K562 (cell line): Measurements from ENCODE around the gene CCDC33. TPM values are rescaled to one million over a fixed set of nuclear protein-coding genes. Genes with fewer than 3 reads are reported as not detected.

Experiments used
- ATAC-seq: fragments of 200-7000 bp; cut with Tn5 transposase; 3 replicates; pipeline ENCODE4 v1.9.1; 2020; ENCODE audit warnings: moderate library complexity
- BruUV-seq: library from RNA; stranded (reverse); fragments of 400-500 nt; replicated peaks from 2 replicates; lab custom pipeline; 2021; lab: Mats Ljungman, UMichigan
- CTCF ChIA-PET: fragments of 300-600 bp; formaldehyde crosslinking; extraction: SDS; loops from one replicate; lab custom pipeline; 2021; ENCODE audit warnings: low intra/inter-chr PET ratio; lab: Yijun Ruan, JAX
- POLR2A ChIA-PET: fragments of 300-600, 350-650 bp; sonication (Branson Sonifier 250); formaldehyde crosslinking; extraction: SDS; loops from one replicate; lab custom pipeline; 2021; ENCODE audit warnings: antibody characterized with exemption, inconsistent platforms; lab: Yijun Ruan, JAX
- DNase-seq, 4 experiments: peaks; one replicate each; pipeline versions ENCODE4 v3.0.0 to v3.0.0-alpha.2; 2011 to 2018; ENCODE audit warnings: low spot score in 3 of 4, mixed read lengths in 3 of 4; ENCODE audit errors: extremely low read depth in 1 of 4
- FAIRE-seq: peaks from 2 replicates; lab custom pipeline; 2011; peaks lifted over from hg19 to GRCh38; lab: Jason Lieb, UNC
- H2AFZ ChIP-seq: 2 replicates; pipeline ENCODE4 v1.6.0; 2011; ENCODE audit warnings: low read depth, low read length, control low read depth, inconsistent platforms
- H3K27ac ChIP-seq: fragments of 200-600 bp; 3 replicates; pipeline ENCODE4 v1.8.0; 2011; ENCODE audit warnings: low read depth, mild to moderate bottlenecking, control low read depth, inconsistent platforms, low read length, moderate library complexity, mixed read lengths; ENCODE audit errors: extremely low read depth
- H3K27me3 ChIP-seq, 2 experiments: fragments of 300-600 bp in 1 of 2; 2 replicates in 1 of 2; 3 replicates in 1 of 2; pipeline versions ENCODE4 v1.6.0 to v1.8.0; 2011; ENCODE audit warnings: inconsistent platforms in 2 of 2, low read length in 2 of 2, mild to moderate bottlenecking in 1 of 2, mixed read lengths in 1 of 2, moderate library complexity in 1 of 2; ENCODE audit not compliant: control insufficient read depth in 2 of 2, insufficient read depth in 2 of 2
- H3K36me3 ChIP-seq: fragments of 300-600 bp; 3 replicates; pipeline ENCODE4 v1.8.0; 2011; ENCODE audit warnings: mild to moderate bottlenecking, low read length, inconsistent platforms; ENCODE audit not compliant: control insufficient read depth, insufficient read depth
- H3K4me1 ChIP-seq, 2 experiments: fragments of 200-600 bp in 1 of 2; replicated peaks in 1 of 2; 2 replicates in 1 of 2; 3 replicates in 1 of 2; pipeline versions ENCODE4 v1.5.1 to v1.8.0; 2011; ENCODE audit warnings: inconsistent platforms in 2 of 2, low read length in 2 of 2, mild to moderate bottlenecking in 1 of 2, mixed read lengths in 1 of 2, moderate library complexity in 1 of 2; ENCODE audit not compliant: control insufficient read depth in 2 of 2, insufficient read depth in 2 of 2
- H3K4me2 ChIP-seq: 2 replicates; pipeline ENCODE4 v1.6.1; 2011; ENCODE audit warnings: low read length, control low read depth, inconsistent platforms, mixed read lengths; ENCODE audit not compliant: insufficient read depth
- H3K4me3 ChIP-seq: fragments of 200-600 bp; sonication (generic), shearing (Covaris generic); 2 replicates; pipeline ENCODE4 v1.5.1; 2016; ENCODE audit warnings: control low read depth, inconsistent platforms
- H3K79me2 ChIP-seq: fragments of 200-600 bp; 3 replicates; pipeline ENCODE4 v1.8.0; 2011; ENCODE audit warnings: low read length, inconsistent platforms; ENCODE audit not compliant: control insufficient read depth, insufficient read depth
- H3K9ac ChIP-seq, 2 experiments: 2 replicates each; pipeline versions ENCODE4 v1.6.0 to v1.6.1; 2011; ENCODE audit warnings: low read depth in 2 of 2, low read length in 2 of 2, control low read depth in 1 of 2, inconsistent platforms in 1 of 2, mild to moderate bottlenecking in 1 of 2, mixed read lengths in 1 of 2; ENCODE audit not compliant: insufficient read depth in 1 of 2
- H3K9me1 ChIP-seq: one replicate; pipeline ENCODE4 v1.6.0; 2011; ENCODE audit warnings: inconsistent platforms, mild to moderate bottlenecking, low read length, moderate library complexity; ENCODE audit not compliant: control insufficient read depth, insufficient read depth
- H3K9me3 ChIP-seq: replicated peaks from 2 replicates; pipeline ENCODE4 v1.5.1; 2011; ENCODE audit warnings: low read depth, low read length, inconsistent platforms; ENCODE audit not compliant: control insufficient read depth, insufficient read depth
- H4K20me1 ChIP-seq: replicated peaks from 2 replicates; pipeline ENCODE4 v1.6.1; 2011; ENCODE audit warnings: low read length, inconsistent platforms, mixed read lengths; ENCODE audit not compliant: control insufficient read depth, insufficient read depth
- ATF3 ChIP-seq, 2 experiments: fragments of 450-650 bp in 1 of 2; sonication (generic) in 1 of 2; formaldehyde crosslinking in 1 of 2; IDR thresholded peaks in 1 of 2; conservative IDR thresholded peaks in 1 of 2; 2 replicates each; pipeline versions ENCODE4 v1.6.1 to v1.8.1; 2016 to 2023; ENCODE audit warnings: mild to moderate bottlenecking in 2 of 2, moderate library complexity in 2 of 2, inconsistent platforms in 1 of 2, missing genetic modification reagents in 1 of 2
- CEBPG ChIP-seq, 3 experiments: fragments of 200-800 bp in 1 of 3; sonication (Bioruptor generic) in 1 of 3; sonication (generic) in 1 of 3; formaldehyde crosslinking in 1 of 3; IDR thresholded peaks in 2 of 3; conservative IDR thresholded peaks in 1 of 3; 2 replicates each; pipeline versions ENCODE4 v1.6.1 to v1.8.0; 2016 to 2022; ENCODE audit warnings: missing compliant biosample characterization in 2 of 3, missing genetic modification characterization in 2 of 3, mild to moderate bottlenecking in 1 of 3, missing genetic modification reagents in 1 of 3
- FOSL1 ChIP-seq: fragments of 200-800 bp; sonication (Bioruptor generic); conservative IDR thresholded peaks from 2 replicates; pipeline ENCODE4 v1.6.1; 2016; ENCODE audit warnings: missing genetic modification characterization, missing compliant biosample characterization
- GABPA ChIP-seq: fragments of 200-800 bp; sonication (Bioruptor generic); conservative IDR thresholded peaks from 2 replicates; pipeline ENCODE4 v1.6.1; 2016; ENCODE audit warnings: low read depth, missing genetic modification characterization, missing compliant biosample characterization
- HNRNPUL1 ChIP-seq: fragments of 200-400 bp; formaldehyde crosslinking; IDR thresholded peaks from 2 replicates; pipeline ENCODE4 v1.6.1; 2017; ENCODE audit warnings: low read length
- KLF1 ChIP-seq: fragments of 450-650 bp; IDR thresholded peaks from 2 replicates; pipeline ENCODE4 v1.6.1; 2016; ENCODE audit warnings: missing genetic modification characterization, missing compliant biosample characterization
- STAT5B ChIP-seq: fragments of 250-450 bp; sonication (Bioruptor Pico); IDR thresholded peaks from 2 replicates; pipeline ENCODE4 v1.8.0; 2021; ENCODE audit warnings: mild to moderate bottlenecking, inconsistent platforms
- ZNF444 ChIP-seq: fragments of 250-450 bp; sonication (Bioruptor Pico); IDR thresholded peaks from 2 replicates; pipeline ENCODE4 v1.4.0; 2020; ENCODE audit warnings: mild to moderate bottlenecking, moderate library complexity
- WGBS: fragments of 100-300 bp; shearing (Covaris generic); methylation state at CpG from one replicate; pipeline ENCODE4 v1.1.6; 2016; ENCODE audit warnings: low coverage, mixed read lengths; ENCODE audit not compliant: insufficient coverage; ENCODE audit errors: missing lambda C conversion rate; 5-methylcytosine and 5-hydroxymethylcytosine counted together
- in situ Hi-C: fragments of 300-500 bp; cut with MboI; formaldehyde crosslinking; loops from 4 replicates; pipeline ENCODE4 v1.15.0; 2018; ENCODE audit warnings: inconsistent platforms, mixed read lengths
- intact Hi-C: fragments of 100-400 bp; cut with micrococcal nuclease; formaldehyde crosslinking; loops from 2 replicates; pipeline ENCODE4 v1.14.2; 2022
- polyA plus RNA-seq, 8 experiments: library from polyadenylated mRNA; depleted of rRNA in 4 of 8; stranded (reverse) in 5 of 8; unstranded in 3 of 8; fragments of >200 nt; fragmentation: Nextera tagmentation in 2 of 8; fragmentation: Illumina TruSeq in 1 of 8; extraction: Ambion mirVana in 2 of 8; extraction: Trizol in 1 of 8; gene quantifications; 2 replicates each; pipeline versions ENCODE4 v1.2.1 to v1.2.3, GENCODE V29; 2011 to 2014; ENCODE audit warnings: inconsistent platforms in 1 of 8, missing spikeins in 1 of 8
- total RNA-seq, 7 experiments: library from RNA; depleted of rRNA in 6 of 7; stranded (reverse); fragments of >200 nt in 6 of 7; fragmentation: Illumina TruSeq in 2 of 7; extraction: Trizol in 2 of 7; gene quantifications; 2 replicates each; pipeline versions ENCODE4 v1.2.1 to v1.2.3, GENCODE V29; 2011 to 2021; ENCODE audit warnings: low replicate concordance in 1 of 7
- TF ChIP-seq, protein P1 (sequence below): fragments of 450-650 bp; formaldehyde crosslinking; IDR thresholded peaks from 2 replicates; pipeline ENCODE4 v1.4.0; 2022; ENCODE audit warnings: missing genetic modification characterization
- TF ChIP-seq, protein P2 (sequence below), 2 experiments: fragments of 450-650 bp in 1 of 2; IDR thresholded peaks; 2 replicates each; pipeline ENCODE4 v1.6.1; 2011 to 2017; ENCODE audit warnings: low read depth in 2 of 2, antibody characterized with exemption in 1 of 2, borderline replicate concordance in 1 of 2, low read length in 1 of 2, mild to moderate bottlenecking in 1 of 2, mixed read lengths in 1 of 2; ENCODE audit not compliant: control insufficient read depth in 1 of 2

The CCDC33 gene
- total and polyA plus RNA-seq, 9 of the 15 experiments (the other 6 are each of a cell fraction or from before 2014, with no cell fraction given): 0.08 to 1.1 (median 0.15) TPM; not detected in 4

DNA sequence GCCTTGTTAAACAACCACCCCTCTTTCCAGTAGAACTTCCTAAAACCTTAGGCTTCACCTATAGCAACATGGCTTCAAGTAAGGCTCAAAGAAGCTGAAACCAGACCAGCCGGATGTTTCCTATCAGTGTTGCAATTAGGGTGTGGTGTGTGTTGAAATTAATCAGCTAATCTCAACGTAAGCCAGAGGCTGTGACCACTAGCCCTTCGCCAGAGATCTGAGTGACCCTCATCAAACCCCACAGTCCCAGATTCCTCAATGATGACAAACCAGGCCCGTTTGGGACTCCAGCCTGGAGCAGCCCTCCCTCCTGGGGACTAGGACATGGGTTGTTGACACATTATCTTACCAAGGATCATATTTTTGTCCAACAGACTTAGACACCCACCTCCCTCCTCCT lies 104.0 kb downstream of the CCDC33 start (continued):
- 0 out of 2 replicates have a peak, but pooled peaks have one; percentile 47 for TF ChIP-seq KLF1 (tag)
- 0 out of 2 replicates have a peak, but pooled peaks have one; percentile 41 for TF ChIP-seq GABPA (tag)
- TF ChIP-seq, protein P1, sequence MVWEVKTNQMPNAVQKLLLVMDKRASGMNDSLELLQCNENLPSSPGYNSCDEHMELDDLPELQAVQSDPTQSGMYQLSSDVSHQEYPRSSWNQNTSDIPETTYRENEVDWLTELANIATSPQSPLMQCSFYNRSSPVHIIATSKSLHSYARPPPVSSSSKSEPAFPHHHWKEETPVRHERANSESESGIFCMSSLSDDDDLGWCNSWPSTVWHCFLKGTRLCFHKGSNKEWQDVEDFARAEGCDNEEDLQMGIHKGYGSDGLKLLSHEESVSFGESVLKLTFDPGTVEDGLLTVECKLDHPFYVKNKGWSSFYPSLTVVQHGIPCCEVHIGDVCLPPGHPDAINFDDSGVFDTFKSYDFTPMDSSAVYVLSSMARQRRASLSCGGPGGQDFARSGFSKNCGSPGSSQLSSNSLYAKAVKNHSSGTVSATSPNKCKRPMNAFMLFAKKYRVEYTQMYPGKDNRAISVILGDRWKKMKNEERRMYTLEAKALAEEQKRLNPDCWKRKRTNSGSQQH (CRISPR knock-in tag): no peak
- TF ChIP-seq CEBPG (CRISPR knock-in tag; IDR thresholded peaks at IDR 0.05): no peak
- TF ChIP-seq CEBPG (tag; conservative IDR thresholded peaks at IDR 0.05 in 1 of 2, IDR thresholded peaks at IDR 0.05 in 1 of 2): peak; percentile 70 to 78
- TF ChIP-seq ZNF444 (CRISPR knock-in tag): no peak

DNA sequence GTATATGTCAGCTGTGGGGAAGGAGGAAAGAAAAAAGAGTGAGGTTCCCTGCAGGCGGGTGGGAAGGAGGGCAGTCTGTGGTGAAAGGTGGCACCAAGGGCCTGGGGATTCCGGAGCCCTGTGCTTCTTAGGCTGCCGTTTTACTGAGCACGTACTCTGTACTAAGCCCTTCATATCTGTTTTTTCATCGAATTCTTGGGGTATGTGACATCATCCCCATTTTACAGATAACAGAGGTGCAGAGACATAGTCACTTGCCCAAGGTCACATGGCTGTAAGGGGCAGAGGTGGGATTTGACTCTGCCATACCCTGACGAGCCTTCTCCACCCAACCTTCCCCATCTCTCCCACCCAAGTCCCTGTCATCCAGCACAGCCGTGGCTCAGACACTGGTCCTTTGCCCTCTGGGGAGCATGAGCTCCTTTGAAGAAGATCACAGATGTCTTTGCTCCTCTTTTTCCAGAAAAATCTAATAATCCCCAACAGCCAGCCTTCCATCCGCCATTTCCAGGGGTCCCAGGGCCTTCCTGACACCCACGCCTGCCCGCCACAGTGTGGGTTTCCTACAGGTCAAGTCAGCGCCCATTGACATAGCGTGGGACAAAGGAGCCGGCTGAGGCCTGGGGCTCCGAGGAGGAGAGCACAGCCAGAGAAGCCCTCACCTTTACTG lies 107.1 kb downstream of the CCDC33 start:
- WGBS: under 1% methylated on average over 14 of the region's 14 CpGs
- Histone ChIP-seq H3K4me2 (no peak overlapping the region), H3K27me3 (peaks cover 25 to 73% of the 10 kb centered on the region in 2 experiments), H3K79me2 (no peaks in the 10 kb centered on the region), H3K4me3 (no peak overlapping the region), H3K9me1 (no peaks in the 10 kb centered on the region), H3K36me3 (no peaks in the 10 kb centered on the region), H4K20me1 (peaks cover 5% of the 10 kb centered on the region; the same call in 1 of the 2 replicates), H3K27ac (no peak overlapping the region), H2AFZ (no peak overlapping the region), H3K4me1 (peaks cover 0 to 5% of the 10 kb centered on the region in 2 experiments; a peak in 2 of 5 replicates), H3K9ac (peak overlapping the region in 1 of 2 experiments; percentile 65; a peak in 2 of 4 replicates), H3K9me3 (no peaks in the 10 kb centered on the region)
- FAIRE-seq (no peak), ATAC-seq (no peak), DNase-seq (no peak)
- in situ Hi-C loops (loop anchor here (25.0 kb wide), 1 partner anchor 944 kb away; the partner anchor contains the start of gene GOLGA6D), intact Hi-C loops (no loop called here)
- POLR2A ChIA-PET: interaction anchor here (0.6 to 1.1 kb wide), 3 partner anchors 25 to 79 kb away, joined by 3 to 4 read pairs (median 3); no protein-coding TSS in a partner anchor
- BruUV-seq: no TSS peak
- CTCF ChIA-PET: no interaction called here
- peak; percentile 32; the same call in 1 of the 2 replicates for TF ChIP-seq ATF3 (IDR thresholded peaks at IDR 0.05)
- TF ChIP-seq ATF3 (CRISPR knock-in tag; conservative IDR thresholded peaks at IDR 0.05): no peak
- TF ChIP-seq STAT5B (CRISPR knock-in tag): no peak
- TF ChIP-seq, protein P2, sequence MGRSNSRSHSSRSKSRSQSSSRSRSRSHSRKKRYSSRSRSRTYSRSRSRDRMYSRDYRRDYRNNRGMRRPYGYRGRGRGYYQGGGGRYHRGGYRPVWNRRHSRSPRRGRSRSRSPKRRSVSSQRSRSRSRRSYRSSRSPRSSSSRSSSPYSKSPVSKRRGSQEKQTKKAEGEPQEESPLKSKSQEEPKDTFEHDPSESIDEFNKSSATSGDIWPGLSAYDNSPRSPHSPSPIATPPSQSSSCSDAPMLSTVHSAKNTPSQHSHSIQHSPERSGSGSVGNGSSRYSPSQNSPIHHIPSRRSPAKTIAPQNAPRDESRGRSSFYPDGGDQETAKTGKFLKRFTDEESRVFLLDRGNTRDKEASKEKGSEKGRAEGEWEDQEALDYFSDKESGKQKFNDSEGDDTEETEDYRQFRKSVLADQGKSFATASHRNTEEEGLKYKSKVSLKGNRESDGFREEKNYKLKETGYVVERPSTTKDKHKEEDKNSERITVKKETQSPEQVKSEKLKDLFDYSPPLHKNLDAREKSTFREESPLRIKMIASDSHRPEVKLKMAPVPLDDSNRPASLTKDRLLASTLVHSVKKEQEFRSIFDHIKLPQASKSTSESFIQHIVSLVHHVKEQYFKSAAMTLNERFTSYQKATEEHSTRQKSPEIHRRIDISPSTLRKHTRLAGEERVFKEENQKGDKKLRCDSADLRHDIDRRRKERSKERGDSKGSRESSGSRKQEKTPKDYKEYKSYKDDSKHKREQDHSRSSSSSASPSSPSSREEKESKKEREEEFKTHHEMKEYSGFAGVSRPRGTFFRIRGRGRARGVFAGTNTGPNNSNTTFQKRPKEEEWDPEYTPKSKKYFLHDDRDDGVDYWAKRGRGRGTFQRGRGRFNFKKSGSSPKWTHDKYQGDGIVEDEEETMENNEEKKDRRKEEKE (IDR thresholded peaks at IDR 0.05; ENCODE audit: borderline replicate concordance in 1 of 2, control insufficient read depth in 1 of 2, low read depth in 2 of 2, low read length in 1 of 2): no peak
- TF ChIP-seq FOSL1: peak; percentile 28; the same call in 1 of the 2 replicates
- TF ChIP-seq HNRNPUL1: no peak
